PC-3 (cell line): Measurements from ENCODE around the gene ZNF554. TPM values are rescaled to one million over a fixed set of nuclear protein-coding genes. Genes with fewer than 3 reads are reported as not detected.

Experiments used
- ATAC-seq: fragments of 200-7000 bp; cut with Tn5 transposase; 2 replicates; pipeline ENCODE4 v1.9.1; 2020; ENCODE audit warnings: mild to moderate bottlenecking, moderate library complexity
- BruUV-seq: library from RNA; stranded (reverse); fragments of 400-500 nt; replicated peaks from 2 replicates; lab custom pipeline; 2021; lab: Mats Ljungman, UMichigan
- CTCF ChIA-PET: fragments of 300-600 bp; sonication (Branson Sonifier 250); formaldehyde crosslinking; loops from one replicate; lab custom pipeline; 2022; ENCODE audit warnings: antibody characterized with exemption; lab: Charles Lee
- POLR2A ChIA-PET: fragments of 300-600 bp; sonication (Branson Sonifier 250); formaldehyde crosslinking; loops from one replicate; lab custom pipeline; 2022; ENCODE audit warnings: antibody characterized with exemption; ENCODE audit not compliant: unreplicated experiment; lab: Charles Lee
- DNase-seq: peaks from one replicate; pipeline ENCODE4 v3.0.0-alpha.2; 2015
- H2AFZ ChIP-seq: fragments of 300-600 bp; sonication (generic); 2 replicates; pipeline ENCODE4 v1.6.0; 2016; ENCODE audit warnings: antibody characterized with exemption, low read length
- H3F3A ChIP-seq: fragments of 300-600 bp; sonication (generic); one replicate; pipeline ENCODE4 v1.6.0; 2017; ENCODE audit warnings: antibody characterized with exemption, low read length, control low read depth, mild to moderate bottlenecking; ENCODE audit not compliant: unreplicated experiment
- H3K27ac ChIP-seq: fragments of 300-600 bp; sonication (generic); 2 replicates; pipeline ENCODE4 v1.5.1; 2016; ENCODE audit warnings: mild to moderate bottlenecking, low read length
- H3K27me3 ChIP-seq: fragments of 300-600 bp; sonication (generic); 2 replicates; pipeline ENCODE4 v1.6.1; 2016; ENCODE audit warnings: low read length, mixed read lengths
- H3K36me3 ChIP-seq: fragments of 300-600 bp; sonication (generic); 2 replicates; pipeline ENCODE4 v1.6.1; 2016; ENCODE audit warnings: low read depth, mixed run types, low read length, mixed read lengths
- H3K4me1 ChIP-seq: fragments of 300-600 bp; sonication (generic); 2 replicates; pipeline ENCODE4 v1.5.1; 2016; ENCODE audit warnings: low read length; ENCODE audit not compliant: insufficient read depth
- H3K4me2 ChIP-seq: fragments of 300-600 bp; sonication (generic); 2 replicates; pipeline ENCODE4 v1.6.0; 2016; ENCODE audit warnings: low read length
- H3K4me3 ChIP-seq: fragments of 300-600 bp; sonication (generic); 2 replicates; pipeline ENCODE4 v1.5.1; 2016; ENCODE audit warnings: mild to moderate bottlenecking, low read length, mixed read lengths
- H3K79me2 ChIP-seq: fragments of 300-600 bp; sonication (generic); 2 replicates; pipeline ENCODE4 v1.6.1; 2017; ENCODE audit warnings: low read length, mixed read lengths
- H3K9ac ChIP-seq: fragments of 300-600 bp; sonication (generic); 2 replicates; pipeline ENCODE4 v1.6.0; 2016; ENCODE audit warnings: mild to moderate bottlenecking, low read length
- H3K9me2 ChIP-seq: fragments of 300-600 bp; sonication (generic); replicated peaks from 2 replicates; pipeline ENCODE4 v1.6.1; 2016; ENCODE audit warnings: mixed run types, low read length, mixed read lengths
- H3K9me3 ChIP-seq: fragments of 300-600 bp; sonication (generic); 2 replicates; pipeline ENCODE4 v1.6.1; 2016; ENCODE audit warnings: low read length, mixed read lengths
- H4K20me1 ChIP-seq: fragments of 300-600 bp; sonication (generic); 2 replicates; pipeline ENCODE4 v1.6.1; 2016; ENCODE audit warnings: low read length, mixed read lengths
- CTCF ChIP-seq: fragments of 300-600 bp; sonication (generic); conservative IDR thresholded peaks from 2 replicates; pipeline ENCODE4 v1.5.1; 2017; ENCODE audit warnings: antibody characterized with exemption, low read depth, mild to moderate bottlenecking, low read length
- EZH2 ChIP-seq: fragments of 300-600 bp; sonication (generic); IDR thresholded peaks from one replicate; pipeline ENCODE4 v1.6.1; 2017; ENCODE audit warnings: antibody characterized with exemption, mild to moderate bottlenecking, low read length; ENCODE audit not compliant: unreplicated experiment
- EZH2phosphoT487 ChIP-seq: fragments of 300-600 bp; sonication (generic); IDR thresholded peaks from 2 replicates; pipeline ENCODE4 v1.6.1; 2018; ENCODE audit warnings: mild to moderate bottlenecking, antibody characterized with exemption, low read length, borderline replicate concordance
- intact Hi-C: fragments of 100-400 bp; cut with micrococcal nuclease; formaldehyde crosslinking; loops from 2 replicates; pipeline ENCODE4 v1.9.0; 2023
- total RNA-seq: library from RNA; depleted of rRNA; stranded (reverse); fragments of >200 nt; gene quantifications from 2 replicates; pipeline ENCODE4 v1.2.3, GENCODE V29; 2014

ZNF554 gene
- total RNA-seq, 1 experiment from 2014 or later = 2.3 TPM

GRCh38 chr19:2813235-2814160, 6.2 kb upstream of the ZNF554 start:
- no peak for DNase-seq
- no peak overlapping the region for H3K4me2 ChIP-seq
- H3K9me3 ChIP-seq = no peaks in the 10 kb centered on the region
- H3K79me2 ChIP-seq = no peaks in the 10 kb centered on the region
- H3F3A ChIP-seq = no peaks in the 10 kb centered on the region
- ChIA-PET POLR2A (no interaction called here), CTCF (no interaction called here)
- H3K4me3 ChIP-seq = no peak overlapping the region
- H3K9ac ChIP-seq = no peak overlapping the region
- no peaks in the 10 kb centered on the region for H3K9me2 ChIP-seq
- H3K27ac ChIP-seq = no peak overlapping the region
- no peaks in the 10 kb centered on the region for H3K4me1 ChIP-seq
- TF ChIP-seq CTCF (no peak), EZH2 (no peak), EZH2phosphoT487 (no peak)
- no peaks in the 10 kb centered on the region for H4K20me1 ChIP-seq
- H3K36me3 ChIP-seq = no peaks in the 10 kb centered on the region
- H3K27me3 ChIP-seq = no peaks in the 10 kb centered on the region
- intact Hi-C loops = no loop called here
- BruUV-seq = no TSS peak
- ATAC-seq = no peak
- H2AFZ ChIP-seq = no peak overlapping the region

GRCh38 chr19:2814426-2814825, 5.2 kb upstream of the ZNF554 start:
- Histone ChIP-seq H2AFZ (no peak overlapping the region), H3K4me3 (no peak overlapping the region), H3K9me2 (no peaks in the 10 kb centered on the region), H3K9ac (no peak overlapping the region), H3K27me3 (no peaks in the 10 kb centered on the region), H3K79me2 (no peaks in the 10 kb centered on the region), H3K9me3 (no peaks in the 10 kb centered on the region), H3K27ac (no peak overlapping the region), H4K20me1 (no peaks in the 10 kb centered on the region), H3F3A (no peaks in the 10 kb centered on the region), H3K4me1 (no peaks in the 10 kb centered on the region), H3K4me2 (no peak overlapping the region), H3K36me3 (no peaks in the 10 kb centered on the region)
- POLR2A ChIA-PET = no interaction called here
- CTCF ChIA-PET = no interaction called here
- BruUV-seq = no TSS peak
- ATAC-seq = no peak
- intact Hi-C loops = no loop called here
- no peak for TF ChIP-seq EZH2
- no peak for TF ChIP-seq CTCF
- no peak for TF ChIP-seq EZH2phosphoT487
- no peak for DNase-seq

GRCh38 chr19:2815191-2815614, 4.5 kb upstream of the ZNF554 start:
- Histone ChIP-seq H3F3A (no peaks in the 10 kb centered on the region), H3K36me3 (no peaks in the 10 kb centered on the region), H4K20me1 (no peaks in the 10 kb centered on the region), H3K4me2 (no peak overlapping the region), H3K4me1 (no peaks in the 10 kb centered on the region), H3K79me2 (no peaks in the 10 kb centered on the region), H3K9me3 (no peaks in the 10 kb centered on the region), H3K4me3 (no peak overlapping the region), H3K9ac (no peak overlapping the region), H3K27me3 (no peaks in the 10 kb centered on the region), H3K27ac (no peak overlapping the region), H2AFZ (no peak overlapping the region), H3K9me2 (no peaks in the 10 kb centered on the region)
- DNase-seq = no peak
- BruUV-seq = no TSS peak
- intact Hi-C loops = no loop called here
- no peak for ATAC-seq
- ChIA-PET CTCF (interaction anchor here (0.6 kb wide), 1 partner anchor 78 kb away, joined by 6 read pairs; no protein-coding TSS in a partner anchor), POLR2A (no interaction called here)
- TF ChIP-seq EZH2 (no peak), EZH2phosphoT487 (no peak), CTCF (no peak)
